Kidney (tissue), 14 donors: ENCODE data around the gene UBA52. TPM values are rescaled to one million over a fixed set of nuclear protein-coding genes. Genes with fewer than 3 reads are reported as not detected.

Experiments used
- DNase-seq, 5 donors: peaks; one replicate each; pipeline ENCODE4 v3.0.0-alpha.2; 2013 to 2020
- FAIRE-seq: peaks from 2 replicates; lab custom pipeline; 2012; peaks lifted over from hg19 to GRCh38; lab: Jason Lieb, UNC
- H3K27ac ChIP-seq, 2 donors: one replicate each; pipeline ENCODE4 v1.7.0; 2013; ENCODE audit warnings: low read depth in 2 of 2, low read length in 2 of 2, inconsistent platforms in 1 of 2
- H3K27me3 ChIP-seq: one replicate; pipeline ENCODE4 v1.7.1; 2013; ENCODE audit warnings: low read length, inconsistent platforms; ENCODE audit not compliant: control insufficient read depth, insufficient read depth
- H3K36me3 ChIP-seq, 3 donors: one replicate each; pipeline versions ENCODE4 v1.7.0 to v1.7.1; 2013; ENCODE audit warnings: low read length in 3 of 3, control low read depth in 1 of 3, inconsistent platforms in 1 of 3; ENCODE audit not compliant: insufficient read depth in 3 of 3, control insufficient read depth in 2 of 3
- H3K4me1 ChIP-seq, 3 donors: one replicate each; pipeline versions ENCODE4 v1.7.0 to v1.7.1; 2013; ENCODE audit warnings: low read length in 3 of 3, inconsistent platforms in 1 of 3, low read depth in 1 of 3; ENCODE audit not compliant: control insufficient read depth in 2 of 3, insufficient read depth in 2 of 3
- H3K4me3 ChIP-seq, 3 donors: one replicate each; pipeline versions ENCODE4 v1.7.0 to v1.8.1; 2013; ENCODE audit warnings: low read length in 3 of 3, control low read depth in 1 of 3, inconsistent platforms in 1 of 3
- H3K9ac ChIP-seq, 3 donors: one replicate each; pipeline versions ENCODE4 v1.7.0 to v1.7.1; 2013; ENCODE audit warnings: low read length in 3 of 3, control low read depth in 1 of 3, inconsistent platforms in 1 of 3
- H3K9me3 ChIP-seq, 3 donors: one replicate each; pipeline versions ENCODE4 v1.7.0 to v1.7.1; 2013; ENCODE audit warnings: low read length in 3 of 3, control low read depth in 1 of 3, inconsistent platforms in 1 of 3; ENCODE audit not compliant: control insufficient read depth in 2 of 3, insufficient read depth in 1 of 3
- intact Hi-C: fragments of 100-400 bp; cut with DNase I; formaldehyde crosslinking; loops from one replicate; pipeline ENCODE4 v1.11.1; 2022
- polyA plus RNA-seq: library from polyadenylated mRNA; stranded (reverse); fragments of 350-450 nt; fragmentation: Illumina TruSeq; extraction: RNeasy Lipid Tissue Mini Kit (QIAGEN cat#74804); gene quantifications from one replicate; pipeline ENCODE4 v1.2.3, GENCODE V29; 2014; ENCODE audit warnings: low read depth, low replicate concordance; ENCODE audit not compliant: insufficient read depth
- total RNA-seq: library from RNA; stranded (reverse); fragmentation: NEBNext Ultra II Directional; extraction: Animal tissue kit (Norgen Biotek cat#: 25700); gene quantifications from one replicate; pipeline ENCODE4 v1.2.1, GENCODE V29; 2021
- TF ChIP-seq, protein P1 (sequence below): IDR thresholded peaks from 3 replicates; pipeline ENCODE4 v1.5.1; 2012; ENCODE audit warnings: mild to moderate bottlenecking, moderate library complexity, borderline replicate concordance; ENCODE audit not compliant: insufficient read depth; ENCODE audit errors: extremely low read depth
- donor health status: control.
- donor health status: control.
- donor health status: control.
- donor health status: control.
- donor health status: control.
- donor health status: DM: yes; HTN: yes; CAD: no.
- donor health status: Normal renal cell carcinoma (clear cell type).

UBA52 gene
- total and polyA plus RNA-seq, 2 donors from 2014 or later: 828 to 1,481 TPM

DNA sequence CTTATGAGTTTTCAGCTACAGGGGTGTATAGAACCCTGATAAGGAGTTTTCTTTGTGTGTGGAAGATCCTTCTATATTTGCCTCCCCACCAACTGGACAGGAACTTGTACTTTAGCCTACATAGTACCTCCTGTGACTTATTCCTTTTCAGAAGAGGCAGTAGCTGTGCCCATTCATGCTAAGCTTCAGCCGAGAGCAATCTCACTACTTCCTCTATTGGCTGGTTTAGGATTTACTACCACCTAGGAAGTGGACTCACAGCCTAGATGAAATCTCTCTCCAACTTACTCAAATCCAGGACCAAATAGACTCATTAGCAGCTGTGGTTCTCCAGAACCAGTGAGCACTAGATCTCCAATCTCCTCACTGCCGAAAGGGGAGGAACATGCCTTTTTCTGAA is 14.6 kb downstream of the UBA52 start:
- TF ChIP-seq, protein P1, sequence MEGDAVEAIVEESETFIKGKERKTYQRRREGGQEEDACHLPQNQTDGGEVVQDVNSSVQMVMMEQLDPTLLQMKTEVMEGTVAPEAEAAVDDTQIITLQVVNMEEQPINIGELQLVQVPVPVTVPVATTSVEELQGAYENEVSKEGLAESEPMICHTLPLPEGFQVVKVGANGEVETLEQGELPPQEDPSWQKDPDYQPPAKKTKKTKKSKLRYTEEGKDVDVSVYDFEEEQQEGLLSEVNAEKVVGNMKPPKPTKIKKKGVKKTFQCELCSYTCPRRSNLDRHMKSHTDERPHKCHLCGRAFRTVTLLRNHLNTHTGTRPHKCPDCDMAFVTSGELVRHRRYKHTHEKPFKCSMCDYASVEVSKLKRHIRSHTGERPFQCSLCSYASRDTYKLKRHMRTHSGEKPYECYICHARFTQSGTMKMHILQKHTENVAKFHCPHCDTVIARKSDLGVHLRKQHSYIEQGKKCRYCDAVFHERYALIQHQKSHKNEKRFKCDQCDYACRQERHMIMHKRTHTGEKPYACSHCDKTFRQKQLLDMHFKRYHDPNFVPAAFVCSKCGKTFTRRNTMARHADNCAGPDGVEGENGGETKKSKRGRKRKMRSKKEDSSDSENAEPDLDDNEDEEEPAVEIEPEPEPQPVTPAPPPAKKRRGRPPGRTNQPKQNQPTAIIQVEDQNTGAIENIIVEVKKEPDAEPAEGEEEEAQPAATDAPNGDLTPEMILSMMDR: peak; percentile 15
- peaks cover 0 to 3% (median 2%) of the 10 kb centered on the region in 3 donors for H3K36me3 ChIP-seq
- H3K4me3 ChIP-seq: no peak overlapping the region
- H3K27ac ChIP-seq: peak overlapping the region in 1 of 2 donors; percentile 9
- peaks cover 0 to 14% (median 0%) of the 10 kb centered on the region in 3 donors for H3K4me1 ChIP-seq
- H3K9me3 ChIP-seq: no peaks in the 10 kb centered on the region
- intact Hi-C loops: no loop called here
- FAIRE-seq: no peak
- no peak for DNase-seq
- peak overlapping the region in 1 of 3 donors; percentile 44 for H3K9ac ChIP-seq
- no peaks in the 10 kb centered on the region for H3K27me3 ChIP-seq

DNA sequence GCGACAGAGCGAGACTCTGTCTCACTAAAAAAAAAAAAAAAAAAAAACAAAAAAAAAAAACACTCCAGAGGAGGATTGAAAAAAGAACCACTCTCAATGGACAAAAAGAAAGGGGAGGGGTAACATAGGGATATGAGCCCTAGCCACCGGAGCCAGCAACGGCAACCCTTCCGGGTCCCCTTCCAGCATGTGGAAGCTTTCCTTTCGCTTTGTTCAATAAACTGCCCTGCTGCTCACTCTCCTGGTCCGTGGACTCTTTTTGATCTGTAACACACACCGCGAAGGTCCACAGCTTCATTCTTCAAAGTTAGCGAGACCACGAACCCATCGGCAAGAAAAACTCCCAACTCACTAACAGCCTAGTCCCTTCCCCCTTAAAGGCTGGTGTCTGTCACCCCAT is 15.9 kb downstream of the UBA52 start:
- H3K9ac ChIP-seq: no peak overlapping the region
- H3K27ac ChIP-seq: no peak overlapping the region
- peaks cover 0 to 3% (median 2%) of the 10 kb centered on the region in 3 donors for H3K36me3 ChIP-seq
- H3K9me3 ChIP-seq: no peaks in the 10 kb centered on the region
- FAIRE-seq: no peak
- peaks cover 0 to 14% (median 0%) of the 10 kb centered on the region in 3 donors for H3K4me1 ChIP-seq
- no peaks in the 10 kb centered on the region for H3K27me3 ChIP-seq
- H3K4me3 ChIP-seq: no peak overlapping the region
- TF ChIP-seq, protein P1: no peak
- intact Hi-C loops: no loop called here
- DNase-seq: no peak

DNA sequence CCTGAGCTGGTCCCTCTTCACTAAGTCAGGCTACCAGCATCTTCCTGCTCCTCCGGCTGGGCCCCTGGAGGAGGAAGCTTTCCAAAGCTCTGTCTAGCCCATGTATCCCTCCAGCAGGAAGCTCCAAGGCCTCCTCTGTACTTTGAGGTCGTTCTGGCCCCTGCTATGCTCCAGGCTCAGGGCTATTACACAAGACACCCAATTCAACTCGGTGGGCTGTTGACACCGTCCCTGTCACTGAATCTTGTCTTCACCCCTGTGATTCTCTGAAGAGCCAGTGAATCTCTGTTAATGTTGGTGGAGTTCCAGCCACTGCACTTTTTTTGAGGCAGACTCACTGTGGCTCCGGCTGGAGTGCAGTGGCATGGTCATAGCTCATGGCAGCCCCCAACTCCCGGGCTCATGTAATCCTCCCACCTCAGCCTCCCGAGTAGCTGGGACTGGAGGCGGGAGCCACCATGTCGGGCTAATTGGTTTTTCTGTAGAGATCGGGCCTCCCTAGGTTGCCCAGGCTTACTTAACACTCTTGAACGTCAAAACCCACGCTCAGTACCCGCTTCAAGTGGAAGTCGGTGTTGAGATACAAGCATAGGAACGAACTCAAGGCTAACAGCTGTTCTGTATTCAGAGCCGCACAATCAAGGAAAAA is 16.4 kb downstream of the UBA52 start:
- H3K9ac ChIP-seq: peak overlapping the region in 2 of 3 donors; percentile 4 to 78

More for the DNA sequence above, 16.4 kb downstream of the UBA52 start:
- intact Hi-C loops: no loop called here
- peak overlapping the region; percentile 54 to 73 (median 71) for H3K4me3 ChIP-seq
- no peak for DNase-seq
- FAIRE-seq: no peak
- H3K36me3 ChIP-seq: peaks cover 0 to 3% (median 2%) of the 10 kb centered on the region in 3 donors
- H3K27ac ChIP-seq: peak overlapping the region; percentile 68 to 87
- H3K27me3 ChIP-seq: no peaks in the 10 kb centered on the region
- TF ChIP-seq, protein P1: no peak
- no peaks in the 10 kb centered on the region for H3K9me3 ChIP-seq
- H3K4me1 ChIP-seq: peaks cover 0 to 14% (median 0%) of the 10 kb centered on the region in 3 donors
